ENCODE results near the gene STIP1.

Gene STIP1

GRCh38 chr11:64185693-64186491 lies at the start of gene STIP1:
TSS of gene STIP1 (plus strand) at chr11:64186171. CDS start at chr11:64186262, 91 bp downstream.
- peak; percentile 98 for DNase-seq

- no peak for DNase-seq
Observed at GRCh38 chr11:64136765-64137441, 49.1 kb upstream of the STIP1 start.

- no peak for DNase-seq
Observed at GRCh38 chr11:64138398-64138797, 47.6 kb upstream of the STIP1 start.

- DNase-seq = no peak
Observed at GRCh38 chr11:64139049-64139448, 46.9 kb upstream of the STIP1 start.

GRCh38 chr11:64140082-64140481 lies 45.9 kb upstream of the STIP1 start:
- no peak for DNase-seq

- DNase-seq = no peak
Observed at GRCh38 chr11:64141081-64141783, 44.7 kb upstream of the STIP1 start.

GRCh38 chr11:64144587-64145472 lies 41.1 kb upstream of the STIP1 start:
- DNase-seq = no peak

- DNase-seq = peak; percentile 59
Observed at GRCh38 chr11:64146036-64146955, 39.7 kb upstream of the STIP1 start.

- peak; percentile 74 for DNase-seq
Observed at GRCh38 chr11:64148226-64148916, 37.6 kb upstream of the STIP1 start.

GRCh38 chr11:64148917-64149617 lies 36.9 kb upstream of the STIP1 start:
- DNase-seq = no peak

GRCh38 chr11:64150051-64150450 lies 35.9 kb upstream of the STIP1 start:
- DNase-seq = no peak

GRCh38 chr11:64150481-64151239 lies 35.3 kb upstream of the STIP1 start:
- DNase-seq = no peak

GRCh38 chr11:64151337-64151736 lies 34.6 kb upstream of the STIP1 start:
- no peak for DNase-seq

- peak; percentile 70 for DNase-seq
Observed at GRCh38 chr11:64152841-64153691, 32.9 kb upstream of the STIP1 start.

GRCh38 chr11:64153812-64154211 lies 32.2 kb upstream of the STIP1 start:
- DNase-seq = no peak

GRCh38 chr11:64156235-64157011 lies 29.5 kb upstream of the STIP1 start:
- DNase-seq = no peak

- no peak for DNase-seq
Observed at GRCh38 chr11:64157631-64158394, 28.2 kb upstream of the STIP1 start.
